Measurements from ENCODE around the gene BROX. TPM values are rescaled to one million over a fixed set of nuclear protein-coding genes. Genes with fewer than 3 reads are reported as not detected.

BROX gene
- total RNA-seq, 1 donor from 2014 or later = 74.7 TPM

GRCh38 chr1:222749927-222750326, 37.6 kb downstream of the BROX start:
- Histone ChIP-seq H3K9me3 (ENCODE audit: low read depth) (no peaks in the 10 kb centered on the region), H3K4me1 (peaks cover 9% of the 10 kb centered on the region), H3K9ac (no peak overlapping the region), H2AFZ (replicated peaks) (peak overlapping the region; percentile 22), H3F3A (ENCODE audit: low read depth) (no peaks in the 10 kb centered on the region), H3K27me3 (no peaks in the 10 kb centered on the region), H3K27ac (no peak overlapping the region), H3K79me2 (ENCODE audit: low read depth) (no peaks in the 10 kb centered on the region), H3K36me3 (no peaks in the 10 kb centered on the region), H4K20me1 (ENCODE audit: low read depth) (no peaks in the 10 kb centered on the region), H3K4me3 (no peak overlapping the region), H3K4me2 (no peak overlapping the region)
- H3K9me3 Mint-ChIP-seq = no peaks in the 10 kb centered on the region
- TF ChIP-seq EZH2phosphoT487 (IDR thresholded peaks at IDR 0.05) = no peak
- TF ChIP-seq, protein P1, sequence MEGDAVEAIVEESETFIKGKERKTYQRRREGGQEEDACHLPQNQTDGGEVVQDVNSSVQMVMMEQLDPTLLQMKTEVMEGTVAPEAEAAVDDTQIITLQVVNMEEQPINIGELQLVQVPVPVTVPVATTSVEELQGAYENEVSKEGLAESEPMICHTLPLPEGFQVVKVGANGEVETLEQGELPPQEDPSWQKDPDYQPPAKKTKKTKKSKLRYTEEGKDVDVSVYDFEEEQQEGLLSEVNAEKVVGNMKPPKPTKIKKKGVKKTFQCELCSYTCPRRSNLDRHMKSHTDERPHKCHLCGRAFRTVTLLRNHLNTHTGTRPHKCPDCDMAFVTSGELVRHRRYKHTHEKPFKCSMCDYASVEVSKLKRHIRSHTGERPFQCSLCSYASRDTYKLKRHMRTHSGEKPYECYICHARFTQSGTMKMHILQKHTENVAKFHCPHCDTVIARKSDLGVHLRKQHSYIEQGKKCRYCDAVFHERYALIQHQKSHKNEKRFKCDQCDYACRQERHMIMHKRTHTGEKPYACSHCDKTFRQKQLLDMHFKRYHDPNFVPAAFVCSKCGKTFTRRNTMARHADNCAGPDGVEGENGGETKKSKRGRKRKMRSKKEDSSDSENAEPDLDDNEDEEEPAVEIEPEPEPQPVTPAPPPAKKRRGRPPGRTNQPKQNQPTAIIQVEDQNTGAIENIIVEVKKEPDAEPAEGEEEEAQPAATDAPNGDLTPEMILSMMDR (IDR thresholded peaks at IDR 0.05) = peak; percentile 41
- peaks cover 6% of the 10 kb centered on the region for H3K4me1 Mint-ChIP-seq
- no peaks in the 10 kb centered on the region for H3K36me3 Mint-ChIP-seq
- no peak overlapping the region for H3K27ac Mint-ChIP-seq
- H3K27me3 Mint-ChIP-seq (ENCODE audit: insufficient read depth, low read depth) = peaks cover 3% of the 10 kb centered on the region
- no peak overlapping the region for H3K4me3 Mint-ChIP-seq
- peak; percentile 73 for DNase-seq (ENCODE audit: low spot score)

DNA sequence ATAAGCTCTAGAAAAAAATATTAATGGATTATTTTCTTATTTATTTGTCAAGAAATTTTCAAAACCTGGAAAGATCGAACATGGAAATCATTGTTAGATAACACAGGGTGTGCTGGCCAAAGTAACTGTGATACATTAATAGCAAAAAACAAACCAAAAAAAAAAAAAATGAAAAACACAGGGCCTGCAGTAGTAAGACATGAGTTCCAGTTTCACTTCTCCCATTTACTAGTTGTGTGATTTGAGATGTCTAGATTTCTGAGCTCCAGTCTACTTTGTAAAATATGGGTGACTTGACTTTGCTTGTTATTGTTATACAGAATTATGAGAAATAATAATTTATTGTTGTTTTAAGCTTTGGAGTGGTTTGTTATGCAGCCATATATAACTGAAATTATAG, 38.3 kb downstream of the BROX start:
- Histone ChIP-seq H3K79me2 (ENCODE audit: low read depth) (no peaks in the 10 kb centered on the region), H3K27ac (no peak overlapping the region), H3K27me3 (no peaks in the 10 kb centered on the region), H3K4me2 (no peak overlapping the region), H4K20me1 (ENCODE audit: low read depth) (no peaks in the 10 kb centered on the region), H3K4me3 (no peak overlapping the region), H3K9ac (no peak overlapping the region), H3K4me1 (peaks cover 9% of the 10 kb centered on the region), H2AFZ (replicated peaks) (no peak overlapping the region), H3K36me3 (no peaks in the 10 kb centered on the region), H3K9me3 (ENCODE audit: low read depth) (no peaks in the 10 kb centered on the region), H3F3A (ENCODE audit: low read depth) (no peaks in the 10 kb centered on the region)
- Mint-ChIP-seq H3K27me3 (ENCODE audit: insufficient read depth, low read depth) (peaks cover 3% of the 10 kb centered on the region), H3K36me3 (no peaks in the 10 kb centered on the region), H3K27ac (no peak overlapping the region), H3K4me1 (peaks cover 6% of the 10 kb centered on the region), H3K4me3 (no peak overlapping the region), H3K9me3 (no peaks in the 10 kb centered on the region)
- no peak for DNase-seq (ENCODE audit: low spot score)
- TF ChIP-seq, protein P1 (IDR thresholded peaks at IDR 0.05) = no peak
- TF ChIP-seq EZH2phosphoT487 (IDR thresholded peaks at IDR 0.05) (no peak), EZH2 (IDR thresholded peaks at IDR 0.05) (no peak)

- peaks cover 6% of the 10 kb centered on the region for H3K4me1 Mint-ChIP-seq
- Histone ChIP-seq H3K27ac (no peak overlapping the region), H3K9ac (no peak overlapping the region), H3K36me3 (no peaks in the 10 kb centered on the region), H3K4me2 (no peak overlapping the region), H3K4me1 (peaks cover 9% of the 10 kb centered on the region), H2AFZ (replicated peaks) (no peak overlapping the region), H3K27me3 (no peaks in the 10 kb centered on the region), H3F3A (ENCODE audit: low read depth) (no peaks in the 10 kb centered on the region), H3K9me3 (ENCODE audit: low read depth) (no peaks in the 10 kb centered on the region), H4K20me1 (ENCODE audit: low read depth) (no peaks in the 10 kb centered on the region), H3K79me2 (ENCODE audit: low read depth) (no peaks in the 10 kb centered on the region), H3K4me3 (no peak overlapping the region)
- no peaks in the 10 kb centered on the region for H3K36me3 Mint-ChIP-seq
- H3K9me3 Mint-ChIP-seq = no peaks in the 10 kb centered on the region
- TF ChIP-seq, protein P1 (IDR thresholded peaks at IDR 0.05) = no peak
- TF ChIP-seq EZH2 (IDR thresholded peaks at IDR 0.05) (no peak), EZH2phosphoT487 (IDR thresholded peaks at IDR 0.05) (no peak)
- H3K27me3 Mint-ChIP-seq (ENCODE audit: insufficient read depth, low read depth) = peaks cover 3% of the 10 kb centered on the region
- H3K4me3 Mint-ChIP-seq = no peak overlapping the region
- H3K27ac Mint-ChIP-seq = no peak overlapping the region
- DNase-seq (ENCODE audit: low spot score) = no peak
These were observed 38.9 kb downstream of the BROX start for GRCh38 chr1:222751255-222751654.
